HEK293 (cell line): ENCODE data around the gene ZNF775.

Experiments
- CTCF ChIA-PET: fragments of 350-600 bp; formaldehyde crosslinking; extraction: SDS; loops from one replicate; lab custom pipeline; 2021; ENCODE audit warnings: antibody characterized with exemption; lab: Yijun Ruan, JAX
- POLR2A ChIA-PET: fragments of 300-600 bp; formaldehyde crosslinking; extraction: SDS; loops from one replicate; lab custom pipeline; 2020; ENCODE audit warnings: antibody characterized with exemption, inconsistent platforms; lab: Yijun Ruan, JAX
- H3K27ac ChIP-seq: fragments of 200-500 bp; sonication (Bioruptor generic); 2 replicates; pipeline ENCODE4 v1.5.1; 2014; ENCODE audit warnings: low read depth, low read length, control low read depth, inconsistent platforms; ENCODE audit errors: extremely low read depth
- H3K36me3 ChIP-seq, 2 experiments: fragments of 200-500 bp in 1 of 2; sonication (Bioruptor generic) in 1 of 2; 1 replicate in 1 of 2; 2 replicates in 1 of 2; pipeline ENCODE4 v1.5.1; 2014 to 2017; ENCODE audit warnings: inconsistent platforms in 2 of 2, low read length in 2 of 2; ENCODE audit not compliant: control insufficient read depth in 2 of 2, insufficient read depth in 1 of 2
- H3K4me1 ChIP-seq: fragments of 200-500 bp; sonication (Bioruptor generic); 2 replicates; pipeline ENCODE4 v1.5.1; 2014; ENCODE audit warnings: mild to moderate bottlenecking, low read length, inconsistent platforms; ENCODE audit not compliant: control insufficient read depth, insufficient read depth
- H3K4me3 ChIP-seq: 2 replicates; pipeline ENCODE4 v1.5.1; 2011; ENCODE audit warnings: low read depth, mild to moderate bottlenecking, control low read depth, low read length, moderate library complexity
- H3K9me3 ChIP-seq: fragments of 200-500 bp; sonication (Bioruptor generic); 2 replicates; pipeline ENCODE4 v1.5.1; 2014; ENCODE audit warnings: low read depth, low read length, inconsistent platforms; ENCODE audit not compliant: control insufficient read depth, insufficient read depth
- BCL11B ChIP-seq: fragments of 450-650 bp; formaldehyde crosslinking; IDR thresholded peaks from 2 replicates; pipeline ENCODE4 v1.5.1; 2016; ENCODE audit warnings: low read depth, missing biosample characterization, missing genetic modification characterization
- HOXA7 ChIP-seq: sonication (generic); formaldehyde crosslinking; IDR thresholded peaks from 2 replicates; pipeline ENCODE4 v1.8.1; 2022; ENCODE audit warnings: missing genetic modification reagents, borderline replicate concordance
- HOXD13 ChIP-seq: sonication (generic); formaldehyde crosslinking; IDR thresholded peaks from 2 replicates; pipeline ENCODE4 v1.8.0; 2022; ENCODE audit warnings: missing genetic modification reagents, borderline replicate concordance
- IKZF3 ChIP-seq: fragments of 450-650 bp; IDR thresholded peaks from 2 replicates; pipeline ENCODE4 v1.5.0; 2018; ENCODE audit warnings: missing biosample characterization, mild to moderate bottlenecking, missing genetic modification characterization, moderate library complexity
- KLF1 ChIP-seq: fragments of 450-650 bp; formaldehyde crosslinking; IDR thresholded peaks from 2 replicates; pipeline ENCODE4 v1.5.1; 2016; ENCODE audit warnings: missing biosample characterization, missing genetic modification characterization
- ZFP3 ChIP-seq: fragments of 450-650 bp; formaldehyde crosslinking; IDR thresholded peaks from 2 replicates; pipeline ENCODE4 v1.5.1; 2016; ENCODE audit warnings: low read depth, missing biosample characterization, missing genetic modification characterization
- ZNF184 ChIP-seq: fragments of 450-650 bp; IDR thresholded peaks from 2 replicates; pipeline ENCODE4 v1.5.1; 2018; ENCODE audit warnings: missing biosample characterization, mild to moderate bottlenecking, missing genetic modification characterization
- ZNF292 ChIP-seq: fragments of 450-650 bp; formaldehyde crosslinking; IDR thresholded peaks from 2 replicates; pipeline ENCODE4 v1.5.1; 2016; ENCODE audit warnings: low read depth, missing biosample characterization, missing genetic modification characterization, borderline replicate concordance
- ZNF324 ChIP-seq: fragments of 450-650 bp; formaldehyde crosslinking; IDR thresholded peaks from 2 replicates; pipeline ENCODE4 v1.5.1; 2016; ENCODE audit warnings: missing biosample characterization, missing genetic modification characterization
- ZNF341 ChIP-seq: fragments of 450-650 bp; formaldehyde crosslinking; IDR thresholded peaks from 2 replicates; pipeline ENCODE4; 2016; ENCODE audit warnings: low read depth, missing biosample characterization, missing genetic modification characterization
- ZNF37A ChIP-seq: fragments of 450-650 bp; IDR thresholded peaks from 2 replicates; pipeline ENCODE4 v1.5.1; 2018; ENCODE audit warnings: missing biosample characterization, missing genetic modification characterization
- ZNF433 ChIP-seq: fragments of 450-650 bp; formaldehyde crosslinking; IDR thresholded peaks from 2 replicates; pipeline ENCODE4 v1.5.1; 2016; ENCODE audit warnings: missing biosample characterization, missing genetic modification characterization, low read depth
- ZNF501 ChIP-seq: fragments of 450-650 bp; formaldehyde crosslinking; IDR thresholded peaks from 2 replicates; pipeline ENCODE4 v1.5.1; 2016; ENCODE audit warnings: missing biosample characterization, missing genetic modification characterization
- ZNF548 ChIP-seq: fragments of 450-650 bp; formaldehyde crosslinking; IDR thresholded peaks from 2 replicates; pipeline ENCODE4 v1.5.1; 2016; ENCODE audit warnings: missing biosample characterization, missing genetic modification characterization
- ZNF626 ChIP-seq: fragments of 450-650 bp; sonication (Bioruptor Pico); formaldehyde crosslinking; IDR thresholded peaks from 2 replicates; pipeline ENCODE4 v1.5.1; 2018; ENCODE audit warnings: missing biosample characterization, missing genetic modification characterization, inconsistent platforms
- ZNF658 ChIP-seq: fragments of 450-650 bp; formaldehyde crosslinking; IDR thresholded peaks from 2 replicates; pipeline ENCODE4; 2016; ENCODE audit warnings: missing biosample characterization, missing genetic modification characterization
- ZNF660 ChIP-seq: fragments of 450-650 bp; IDR thresholded peaks from 2 replicates; pipeline ENCODE4 v1.5.1; 2018; ENCODE audit warnings: missing biosample characterization, mild to moderate bottlenecking, missing genetic modification characterization
- ZNF768 ChIP-seq: fragments of 450-650 bp; formaldehyde crosslinking; IDR thresholded peaks from 2 replicates; pipeline ENCODE4 v1.5.1; 2018; ENCODE audit warnings: missing biosample characterization, mild to moderate bottlenecking, missing genetic modification characterization
- TF ChIP-seq, protein P1 (sequence below): fragments of 450-650 bp; formaldehyde crosslinking; IDR thresholded peaks from 2 replicates; pipeline ENCODE4 v1.5.1; 2016; ENCODE audit warnings: missing biosample characterization, missing genetic modification characterization
- TF ChIP-seq, protein P2 (sequence below): IDR thresholded peaks from 2 replicates; pipeline ENCODE4 v1.6.1; 2011; ENCODE audit warnings: mild to moderate bottlenecking, low read depth, low read length, borderline replicate concordance
- TF ChIP-seq, protein P3 (sequence below): fragments of 450-650 bp; formaldehyde crosslinking; IDR thresholded peaks from 2 replicates; pipeline ENCODE4 v1.5.1; 2016; ENCODE audit warnings: missing biosample characterization, missing genetic modification characterization, low read depth

ZNF775 gene

DNA sequence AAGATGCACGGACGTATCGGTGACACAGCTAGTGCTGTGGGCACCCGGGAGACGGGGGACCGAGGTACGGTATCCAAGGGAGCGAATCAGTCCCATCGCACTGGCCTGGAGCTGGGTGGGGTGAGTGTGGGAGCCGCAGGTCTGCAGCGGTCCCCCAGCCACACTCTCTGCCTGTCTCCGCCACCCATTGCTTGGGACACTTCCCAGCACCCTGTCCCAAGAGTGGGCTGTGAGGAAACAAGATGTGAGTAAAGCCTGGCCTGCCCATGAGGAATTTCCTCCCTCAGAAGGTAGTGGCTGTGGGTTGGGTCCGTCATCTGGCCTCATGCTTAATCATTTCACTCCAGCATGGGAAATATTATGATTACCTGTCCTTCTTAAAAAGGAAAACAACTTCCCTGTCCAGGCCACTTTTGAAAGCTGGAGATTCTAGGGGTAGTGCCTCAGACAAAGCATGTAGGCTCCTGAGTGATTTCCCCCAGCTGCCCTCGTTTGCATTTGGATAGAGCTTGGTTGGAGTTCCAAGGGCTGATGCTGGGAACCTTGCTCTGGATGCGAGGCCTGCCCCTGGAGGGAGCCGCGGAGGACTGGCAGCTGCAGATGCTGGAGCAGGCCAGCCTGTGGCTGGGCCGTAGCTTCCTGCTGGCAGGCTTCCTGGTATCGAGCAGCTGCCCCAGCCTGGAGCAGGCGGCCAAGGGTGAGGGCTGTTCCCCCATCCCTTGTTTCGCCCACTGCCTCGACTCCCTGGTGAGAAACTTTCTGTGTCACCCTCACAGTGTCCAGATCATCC, 49.6 kb upstream of the ZNF775 start:
- POLR2A ChIA-PET, result no interaction called here
- no peak overlapping the region for H3K4me3 ChIP-seq
- CTCF ChIA-PET, result interaction anchor here (1.4 kb wide), 1 partner anchor 14 kb away, joined by 5 read pairs; no protein-coding TSS in a partner anchor

DNA sequence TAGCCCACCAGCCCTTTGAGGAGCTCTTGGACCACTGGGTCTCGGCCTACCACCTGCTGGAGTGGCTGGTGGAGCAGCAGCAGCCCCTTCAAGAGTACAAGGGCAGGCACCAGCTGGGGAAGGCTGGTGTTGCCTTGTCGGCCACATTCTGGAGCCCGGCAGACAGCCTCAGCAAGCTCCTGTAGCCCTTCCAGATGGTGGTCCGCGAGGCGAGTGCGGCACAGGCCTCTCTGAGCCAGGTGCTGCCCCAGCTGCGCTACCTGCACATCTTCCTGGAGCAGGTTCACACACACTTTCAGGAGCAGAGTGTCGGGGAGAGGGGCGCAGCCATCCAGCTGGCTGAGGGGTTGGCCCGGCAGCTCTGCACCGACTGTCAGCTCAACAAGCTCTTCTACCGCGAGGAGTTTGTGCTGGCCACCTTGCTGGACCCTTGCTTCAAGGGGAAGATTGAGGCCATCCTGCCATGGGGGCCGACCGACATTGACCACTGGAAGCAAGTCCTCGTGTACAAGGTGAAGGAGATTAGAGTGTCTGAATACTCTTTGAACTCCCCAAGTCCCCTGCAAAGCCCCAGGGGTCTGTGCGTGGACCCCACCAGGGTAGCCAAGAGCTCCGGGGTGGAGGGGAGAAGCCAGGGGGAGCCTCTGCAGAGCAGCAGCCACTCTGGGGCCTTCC, 48.8 kb upstream of the ZNF775 start:
- no peaks in the 10 kb centered on the region for H3K9me3 ChIP-seq
- TF ChIP-seq HOXA7 (CRISPR knock-in tag) (no peak), KLF1 (tag by site-specific recombination) (no peak), ZNF768 (no peak), ZNF324 (tag by site-specific recombination) (no peak), ZNF501 (tag by site-specific recombination) (no peak), ZNF626 (no peak), ZFP3 (tag by site-specific recombination) (no peak), IKZF3 (no peak), ZNF37A (no peak), ZNF658 (no peak)
- TF ChIP-seq, protein P1, sequence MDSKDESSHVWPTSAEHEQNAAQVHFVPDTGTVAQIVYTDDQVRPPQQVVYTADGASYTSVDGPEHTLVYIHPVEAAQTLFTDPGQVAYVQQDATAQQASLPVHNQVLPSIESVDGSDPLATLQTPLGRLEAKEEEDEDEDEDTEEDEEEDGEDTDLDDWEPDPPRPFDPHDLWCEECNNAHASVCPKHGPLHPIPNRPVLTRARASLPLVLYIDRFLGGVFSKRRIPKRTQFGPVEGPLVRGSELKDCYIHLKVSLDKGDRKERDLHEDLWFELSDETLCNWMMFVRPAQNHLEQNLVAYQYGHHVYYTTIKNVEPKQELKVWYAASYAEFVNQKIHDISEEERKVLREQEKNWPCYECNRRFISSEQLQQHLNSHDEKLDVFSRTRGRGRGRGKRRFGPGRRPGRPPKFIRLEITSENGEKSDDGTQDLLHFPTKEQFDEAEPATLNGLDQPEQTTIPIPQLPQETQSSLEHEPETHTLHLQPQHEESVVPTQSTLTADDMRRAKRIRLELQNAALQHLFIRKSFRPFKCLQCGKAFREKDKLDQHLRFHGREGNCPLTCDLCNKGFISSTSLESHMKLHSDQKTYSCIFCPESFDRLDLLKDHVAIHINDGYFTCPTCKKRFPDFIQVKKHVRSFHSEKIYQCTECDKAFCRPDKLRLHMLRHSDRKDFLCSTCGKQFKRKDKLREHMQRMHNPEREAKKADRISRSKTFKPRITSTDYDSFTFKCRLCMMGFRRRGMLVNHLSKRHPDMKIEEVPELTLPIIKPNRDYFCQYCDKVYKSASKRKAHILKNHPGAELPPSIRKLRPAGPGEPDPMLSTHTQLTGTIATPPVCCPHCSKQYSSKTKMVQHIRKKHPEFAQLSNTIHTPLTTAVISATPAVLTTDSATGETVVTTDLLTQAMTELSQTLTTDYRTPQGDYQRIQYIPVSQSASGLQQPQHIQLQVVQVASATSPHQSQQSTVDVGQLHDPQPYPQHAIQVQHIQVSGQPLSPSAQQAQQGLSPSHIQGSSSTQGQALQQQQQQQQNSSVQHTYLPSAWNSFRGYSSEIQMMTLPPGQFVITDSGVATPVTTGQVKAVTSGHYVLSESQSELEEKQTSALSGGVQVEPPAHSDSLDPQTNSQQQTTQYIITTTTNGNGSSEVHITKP, result no peak
- TF ChIP-seq, all 188 proteins: peak for 0
- Histone ChIP-seq H3K36me3 (peaks cover 8 to 89% of the 10 kb centered on the region in 2 experiments), H3K4me1 (no peaks in the 10 kb centered on the region), H3K27ac (no peak overlapping the region), H3K4me3 (no peak overlapping the region)
- POLR2A ChIA-PET, result no interaction called here
- CTCF ChIA-PET, result interaction anchor here (1.4 kb wide), 1 partner anchor 13 kb away, joined by 5 read pairs; no protein-coding TSS in a partner anchor

More for the DNA sequence above, 49.6 kb upstream of the ZNF775 start:
- no peaks in the 10 kb centered on the region for H3K9me3 ChIP-seq
- H3K36me3 ChIP-seq, result peaks cover 8 to 96% of the 10 kb centered on the region in 2 experiments
- H3K27ac ChIP-seq, result no peak overlapping the region
- no peaks in the 10 kb centered on the region for H3K4me1 ChIP-seq
- no peak for TF ChIP-seq ZNF292 (tag by site-specific recombination)
- TF ChIP-seq ZNF548, result no peak
- TF ChIP-seq BCL11B (tag by site-specific recombination), result no peak
- TF ChIP-seq, protein P1, result no peak
- TF ChIP-seq, protein P2, sequence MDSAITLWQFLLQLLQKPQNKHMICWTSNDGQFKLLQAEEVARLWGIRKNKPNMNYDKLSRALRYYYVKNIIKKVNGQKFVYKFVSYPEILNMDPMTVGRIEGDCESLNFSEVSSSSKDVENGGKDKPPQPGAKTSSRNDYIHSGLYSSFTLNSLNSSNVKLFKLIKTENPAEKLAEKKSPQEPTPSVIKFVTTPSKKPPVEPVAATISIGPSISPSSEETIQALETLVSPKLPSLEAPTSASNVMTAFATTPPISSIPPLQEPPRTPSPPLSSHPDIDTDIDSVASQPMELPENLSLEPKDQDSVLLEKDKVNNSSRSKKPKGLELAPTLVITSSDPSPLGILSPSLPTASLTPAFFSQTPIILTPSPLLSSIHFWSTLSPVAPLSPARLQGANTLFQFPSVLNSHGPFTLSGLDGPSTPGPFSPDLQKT, result no peak
- TF ChIP-seq, protein P3, sequence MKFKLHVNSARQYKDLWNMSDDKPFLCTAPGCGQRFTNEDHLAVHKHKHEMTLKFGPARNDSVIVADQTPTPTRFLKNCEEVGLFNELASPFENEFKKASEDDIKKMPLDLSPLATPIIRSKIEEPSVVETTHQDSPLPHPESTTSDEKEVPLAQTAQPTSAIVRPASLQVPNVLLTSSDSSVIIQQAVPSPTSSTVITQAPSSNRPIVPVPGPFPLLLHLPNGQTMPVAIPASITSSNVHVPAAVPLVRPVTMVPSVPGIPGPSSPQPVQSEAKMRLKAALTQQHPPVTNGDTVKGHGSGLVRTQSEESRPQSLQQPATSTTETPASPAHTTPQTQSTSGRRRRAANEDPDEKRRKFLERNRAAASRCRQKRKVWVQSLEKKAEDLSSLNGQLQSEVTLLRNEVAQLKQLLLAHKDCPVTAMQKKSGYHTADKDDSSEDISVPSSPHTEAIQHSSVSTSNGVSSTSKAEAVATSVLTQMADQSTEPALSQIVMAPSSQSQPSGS (tag by site-specific recombination), result no peak
- TF ChIP-seq ZNF341 (tag by site-specific recombination), result no peak
- no peak for TF ChIP-seq ZNF184 (tag by site-specific recombination)
- no peak for TF ChIP-seq HOXD13
- no peak for TF ChIP-seq ZNF660 (tag by site-specific recombination)
- no peak for TF ChIP-seq HOXA7 (CRISPR knock-in tag)
- TF ChIP-seq ZNF433 (tag by site-specific recombination), result no peak
- TF ChIP-seq, all 188 proteins: peak for 0
